Dedifferentiated amniotic fluid mesenchymal stem cell (primary cell): ENCODE measurements around the gene OR4D2.

ENCODE experiments used
- DNase-seq: peaks from one replicate; pipeline ENCODE4 v3.0.0-alpha.2; 2016; ENCODE audit errors: extremely low spot score

Gene OR4D2

GRCh38 chr17:58210922-58211321 lies 44.1 kb downstream of the OR4D2 start:
- no peak for DNase-seq

GRCh38 chr17:58215685-58216084 lies 48.9 kb downstream of the OR4D2 start:
- no peak for DNase-seq

DNA sequence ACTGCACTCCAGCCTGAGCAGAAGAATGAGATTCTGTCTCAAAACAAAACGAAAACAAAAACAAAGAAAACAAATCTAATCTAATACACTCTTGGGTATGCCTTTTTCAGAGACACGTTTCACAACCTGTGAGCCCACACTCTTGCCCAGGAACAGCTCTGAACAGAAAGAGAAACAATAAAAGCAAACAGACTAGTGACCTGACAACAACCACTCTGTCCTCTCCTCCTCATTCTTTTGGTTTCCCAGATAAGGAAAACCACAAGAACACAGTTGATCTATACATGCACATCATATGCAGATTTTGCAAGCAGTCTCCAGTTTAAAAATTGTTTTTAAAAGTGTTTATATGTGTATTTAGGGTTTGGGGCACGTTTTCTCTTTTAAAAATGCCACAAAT lies 51.0 kb downstream of the OR4D2 start:
- DNase-seq, result no peak

DNA sequence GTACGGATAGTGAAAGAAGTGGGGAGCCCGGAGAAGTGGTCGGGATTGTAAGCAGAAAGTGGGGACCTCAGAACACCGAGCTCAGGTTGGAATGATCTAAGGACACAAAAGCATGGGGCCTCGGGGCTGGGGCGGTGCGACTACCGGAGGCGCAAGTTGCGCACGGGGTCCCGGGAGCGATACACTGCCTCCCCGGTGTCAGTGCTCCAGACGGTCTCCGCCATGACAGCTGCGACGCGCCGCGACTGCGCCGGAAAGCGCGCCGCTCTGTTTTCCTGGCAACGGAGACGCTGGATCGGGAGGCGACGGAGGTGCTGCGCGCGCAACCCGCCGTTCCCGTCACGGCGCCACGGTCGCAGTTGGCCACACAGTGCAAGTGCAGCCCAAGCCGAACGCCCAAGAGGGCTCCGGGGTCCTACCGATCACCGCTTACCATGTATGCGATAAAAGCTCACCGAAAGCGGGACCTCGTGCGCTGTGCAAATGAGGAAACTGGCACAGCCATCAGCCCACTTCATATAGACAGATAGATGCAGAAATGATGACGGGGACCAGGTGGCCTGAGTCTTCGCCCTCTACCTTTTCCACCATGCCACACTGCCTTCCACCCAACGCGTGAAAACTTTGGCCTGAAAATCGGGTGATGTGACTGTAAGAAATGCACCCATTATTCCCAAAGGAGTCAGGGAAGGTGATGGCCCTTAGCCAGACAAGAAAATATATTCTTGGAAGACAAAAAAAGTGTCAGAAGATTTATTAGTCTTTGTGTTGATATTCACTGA lies 52.4 kb downstream of the OR4D2 start, which contains the start of gene MKS1:
Gene MKS1, minus strand, starts transcription at position 249 of the 782 bp plus-strand sequence. Its CDS starts 25 bp downstream, at position 224.
- DNase-seq, result peak; percentile 83

GRCh38 chr17:58219789-58220183 lies 53.0 kb downstream of the OR4D2 start:
- no peak for DNase-seq
